ENCODE measurements around the gene AMELX.

DNA sequence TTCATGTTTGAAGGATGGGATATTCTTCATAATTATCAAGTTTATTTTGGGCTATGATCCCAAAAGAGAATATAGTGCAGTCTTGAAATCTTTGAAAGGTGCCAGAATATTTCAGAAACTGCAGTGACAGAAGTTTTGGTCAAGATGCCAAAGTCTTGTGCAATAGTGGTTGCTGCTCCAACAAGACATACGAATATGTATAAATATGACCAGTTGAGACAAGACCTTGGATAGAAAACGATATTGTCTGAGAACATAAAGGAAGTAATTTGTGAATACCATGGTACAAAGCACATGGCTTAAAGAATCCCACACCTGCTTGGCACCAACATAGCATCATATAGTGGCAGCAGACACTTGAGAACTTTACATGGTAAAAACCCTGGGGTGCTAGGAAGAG is 48.6 kb upstream of the AMELX start:
- TF ChIP-seq ZNF274 (IDR thresholded peaks at IDR 0.05; ENCODE audit: borderline replicate concordance, extremely low read depth, low read length) (no peak), EGR1 (IDR thresholded peaks at IDR 0.05; ENCODE audit: borderline replicate concordance, low read depth, low read length) (no peak), POLR2AphosphoS5 (IDR thresholded peaks at IDR 0.05; ENCODE audit: low read depth, low read length) (no peak), POLR2A (IDR thresholded peaks at IDR 0.05; ENCODE audit: control extremely low read depth in 1 of 2, low read depth in 2 of 2, low read length in 2 of 2) (no peak), BRCA1 (IDR thresholded peaks at IDR 0.05; ENCODE audit: low read depth, low read length) (no peak), EZH2 (IDR thresholded peaks at IDR 0.05; ENCODE audit: low read depth, low read length, severe bottlenecking) (no peak), RFX5 (IDR thresholded peaks at IDR 0.05; ENCODE audit: borderline replicate concordance, low read depth, low read length) (no peak), GABPA (IDR thresholded peaks at IDR 0.05; ENCODE audit: borderline replicate concordance, insufficient read depth, low read length) (no peak), RAD21 (IDR thresholded peaks at IDR 0.05 in 1 of 2, conservative IDR thresholded peaks at IDR 0.05 in 1 of 2; ENCODE audit: low read depth in 2 of 2, low read length in 2 of 2) (no peak), NRF1 (IDR thresholded peaks at IDR 0.05; ENCODE audit: low read depth, low read length) (no peak)
- TF ChIP-seq, protein P1, sequence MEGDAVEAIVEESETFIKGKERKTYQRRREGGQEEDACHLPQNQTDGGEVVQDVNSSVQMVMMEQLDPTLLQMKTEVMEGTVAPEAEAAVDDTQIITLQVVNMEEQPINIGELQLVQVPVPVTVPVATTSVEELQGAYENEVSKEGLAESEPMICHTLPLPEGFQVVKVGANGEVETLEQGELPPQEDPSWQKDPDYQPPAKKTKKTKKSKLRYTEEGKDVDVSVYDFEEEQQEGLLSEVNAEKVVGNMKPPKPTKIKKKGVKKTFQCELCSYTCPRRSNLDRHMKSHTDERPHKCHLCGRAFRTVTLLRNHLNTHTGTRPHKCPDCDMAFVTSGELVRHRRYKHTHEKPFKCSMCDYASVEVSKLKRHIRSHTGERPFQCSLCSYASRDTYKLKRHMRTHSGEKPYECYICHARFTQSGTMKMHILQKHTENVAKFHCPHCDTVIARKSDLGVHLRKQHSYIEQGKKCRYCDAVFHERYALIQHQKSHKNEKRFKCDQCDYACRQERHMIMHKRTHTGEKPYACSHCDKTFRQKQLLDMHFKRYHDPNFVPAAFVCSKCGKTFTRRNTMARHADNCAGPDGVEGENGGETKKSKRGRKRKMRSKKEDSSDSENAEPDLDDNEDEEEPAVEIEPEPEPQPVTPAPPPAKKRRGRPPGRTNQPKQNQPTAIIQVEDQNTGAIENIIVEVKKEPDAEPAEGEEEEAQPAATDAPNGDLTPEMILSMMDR (IDR thresholded peaks at IDR 0.05; ENCODE audit: control extremely low read depth in 1 of 3, insufficient read depth in 1 of 3, low read depth in 1 of 3, low read length in 3 of 3), result no peak
- TF ChIP-seq, protein P2, sequence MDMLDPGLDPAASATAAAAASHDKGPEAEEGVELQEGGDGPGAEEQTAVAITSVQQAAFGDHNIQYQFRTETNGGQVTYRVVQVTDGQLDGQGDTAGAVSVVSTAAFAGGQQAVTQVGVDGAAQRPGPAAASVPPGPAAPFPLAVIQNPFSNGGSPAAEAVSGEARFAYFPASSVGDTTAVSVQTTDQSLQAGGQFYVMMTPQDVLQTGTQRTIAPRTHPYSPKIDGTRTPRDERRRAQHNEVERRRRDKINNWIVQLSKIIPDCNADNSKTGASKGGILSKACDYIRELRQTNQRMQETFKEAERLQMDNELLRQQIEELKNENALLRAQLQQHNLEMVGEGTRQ (IDR thresholded peaks at IDR 0.05; ENCODE audit: low read length), result no peak
- TF ChIP-seq, protein P3, sequence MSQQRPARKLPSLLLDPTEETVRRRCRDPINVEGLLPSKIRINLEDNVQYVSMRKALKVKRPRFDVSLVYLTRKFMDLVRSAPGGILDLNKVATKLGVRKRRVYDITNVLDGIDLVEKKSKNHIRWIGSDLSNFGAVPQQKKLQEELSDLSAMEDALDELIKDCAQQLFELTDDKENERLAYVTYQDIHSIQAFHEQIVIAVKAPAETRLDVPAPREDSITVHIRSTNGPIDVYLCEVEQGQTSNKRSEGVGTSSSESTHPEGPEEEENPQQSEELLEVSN (IDR thresholded peaks at IDR 0.05), result no peak
